Measurements from ENCODE around the gene CCDC192.
"Not testable (repeated sequence)": the region's sequence is repeated elsewhere in the genome, so short reads cannot be mapped to it uniquely, and the experiment has no call there.

The CCDC192 gene

GRCh38 chr5:127762412-127762811 is 59.2 kb downstream of the CCDC192 start:
- no peak for DNase-seq (ENCODE audit: low read depth)

- no peak for DNase-seq (ENCODE audit: low read depth)
Measured at GRCh38 chr5:127766676-127767335, 63.6 kb downstream of the CCDC192 start.

- DNase-seq (ENCODE audit: low read depth), result no peak
Measured at GRCh38 chr5:127769386-127769785, 66.2 kb downstream of the CCDC192 start.

- no peak for DNase-seq (ENCODE audit: low read depth)
Measured at GRCh38 chr5:127770272-127770671, 67.1 kb downstream of the CCDC192 start.

GRCh38 chr5:127772531-127772930 is 69.3 kb downstream of the CCDC192 start:
- no peak for DNase-seq (ENCODE audit: low read depth)

- no peak for DNase-seq (ENCODE audit: low read depth)
Measured at GRCh38 chr5:127774221-127774620, 71.0 kb downstream of the CCDC192 start.

GRCh38 chr5:127776477-127776876 is 73.3 kb downstream of the CCDC192 start:
- DNase-seq (ENCODE audit: low read depth), result no peak

- no peak for DNase-seq (ENCODE audit: low read depth)
Measured at GRCh38 chr5:127777957-127778356, 74.8 kb downstream of the CCDC192 start.

- not testable (repeated sequence) for DNase-seq (ENCODE audit: low read depth)
Measured at GRCh38 chr5:127782450-127782849, 79.3 kb downstream of the CCDC192 start.

GRCh38 chr5:127785098-127785927 is 82.1 kb downstream of the CCDC192 start:
- peak; percentile 60 for DNase-seq (ENCODE audit: low read depth)

GRCh38 chr5:127791439-127791838 is 88.2 kb downstream of the CCDC192 start:
- DNase-seq (ENCODE audit: low read depth), result no peak

- not testable (repeated sequence) for DNase-seq (ENCODE audit: low read depth)
Measured at GRCh38 chr5:127791908-127792307, 88.7 kb downstream of the CCDC192 start.

- no peak for DNase-seq (ENCODE audit: low read depth)
Measured at GRCh38 chr5:127793052-127793451, 89.9 kb downstream of the CCDC192 start.

- DNase-seq (ENCODE audit: low read depth), result no peak
Measured at GRCh38 chr5:127793879-127794278, 90.7 kb downstream of the CCDC192 start.

GRCh38 chr5:127796211-127796610 is 93.0 kb downstream of the CCDC192 start:
- no peak for DNase-seq (ENCODE audit: low read depth)

GRCh38 chr5:127799293-127799905 is 96.2 kb downstream of the CCDC192 start:
- DNase-seq (ENCODE audit: low read depth), result no peak

GRCh38 chr5:127801751-127802476 is 98.7 kb downstream of the CCDC192 start:
- peak; percentile 49 for DNase-seq (ENCODE audit: low read depth)

- no peak for DNase-seq (ENCODE audit: low read depth)
Measured at GRCh38 chr5:127802477-127802865, 99.3 kb downstream of the CCDC192 start.

- DNase-seq (ENCODE audit: low read depth), result no peak
Measured at GRCh38 chr5:127804886-127805426, 101.8 kb downstream of the CCDC192 start.

GRCh38 chr5:127805448-127805847 is 102.3 kb downstream of the CCDC192 start:
- no peak for DNase-seq (ENCODE audit: low read depth)

- DNase-seq (ENCODE audit: low read depth), result no peak
Measured at GRCh38 chr5:127806776-127807175, 103.6 kb downstream of the CCDC192 start.

GRCh38 chr5:127809533-127809932 is 106.3 kb downstream of the CCDC192 start:
- DNase-seq (ENCODE audit: low read depth), result no peak

All from HS-5 (cell line).